ENCODE results near the gene SLC6A13. TPM values are rescaled to one million over a fixed set of nuclear protein-coding genes. Genes with fewer than 3 reads are reported as not detected.

SLC6A13 gene
- total RNA-seq, 2 experiments from 2014 or later, result 0.09 TPM; not detected in 1

DNA sequence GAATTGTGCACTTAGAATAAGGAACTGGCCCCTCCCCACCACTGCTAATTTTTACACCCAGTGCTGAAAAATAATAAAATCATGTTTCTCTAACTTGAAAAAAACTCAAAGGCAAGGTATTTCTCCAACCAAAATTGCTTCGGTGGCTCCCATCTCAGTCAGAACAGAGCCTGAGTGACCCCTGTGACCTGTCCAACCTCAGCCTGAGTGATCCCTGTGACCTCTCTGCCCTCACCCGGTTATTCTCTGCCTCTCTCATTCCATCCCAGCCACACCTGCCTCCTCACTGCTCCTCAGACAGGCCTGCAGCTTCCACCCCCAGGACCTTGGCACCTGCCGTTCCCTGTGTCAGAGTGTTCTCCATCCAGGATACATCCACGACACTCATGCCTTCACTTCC is 53.8 kb downstream of the SLC6A13 start:
- TF ChIP-seq CTCF (conservative IDR thresholded peaks at IDR 0.05; ENCODE audit: low read length) (no peak), EZH2phosphoT487 (IDR thresholded peaks at IDR 0.05; ENCODE audit: borderline replicate concordance, low read depth, low read length) (no peak)
- CTCF ChIA-PET (ENCODE audit: unreplicated experiment), result no interaction called here

DNA sequence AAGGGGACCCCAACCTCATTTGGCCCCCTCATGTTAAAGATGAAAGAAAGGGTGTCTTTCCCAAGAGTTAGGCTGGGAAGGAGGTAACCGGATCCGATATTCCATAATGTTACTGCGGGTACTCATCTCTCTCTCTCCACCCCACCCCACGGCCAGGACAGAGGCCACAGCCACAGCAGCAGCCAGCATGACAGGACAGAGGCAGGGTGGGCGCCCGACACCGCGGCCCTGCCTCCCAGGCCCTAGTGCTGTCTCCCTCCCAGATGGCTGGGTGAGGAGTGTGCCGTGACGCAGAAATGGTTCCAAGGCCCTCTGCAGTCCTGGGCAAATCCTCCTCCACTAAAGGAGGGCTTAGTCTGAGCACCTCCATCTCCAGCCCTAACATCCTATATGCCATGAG is 54.8 kb downstream of the SLC6A13 start:
- ChIA-PET POLR2A (no interaction called here), CTCF (ENCODE audit: unreplicated experiment) (no interaction called here)
- Histone ChIP-seq H3K36me3 (ENCODE audit: insufficient read depth, low read length) (no peaks in the 10 kb centered on the region), H3K4me2 (ENCODE audit: low read length) (no peak overlapping the region), H3K9me2 (ENCODE audit: insufficient read depth, low read length) (no peaks in the 10 kb centered on the region), H3K9me3 (ENCODE audit: low read length) (no peaks in the 10 kb centered on the region), H3K79me2 (ENCODE audit: insufficient read depth, low read depth, low read length) (no peaks in the 10 kb centered on the region), H2AFZ (ENCODE audit: low read length) (no peak overlapping the region), H4K20me1 (ENCODE audit: insufficient read depth, low read length) (no peaks in the 10 kb centered on the region), H3K27ac (ENCODE audit: low read depth, low read length, poor library complexity, severe bottlenecking) (no peak overlapping the region), H3K4me1 (ENCODE audit: insufficient read depth, low read length, poor library complexity, severe bottlenecking) (no peaks in the 10 kb centered on the region), H3K4me3 (ENCODE audit: low read depth, low read length, poor library complexity, severe bottlenecking) (no peak overlapping the region)
- TF ChIP-seq CTCF (conservative IDR thresholded peaks at IDR 0.05; ENCODE audit: low read length) (no peak), EZH2phosphoT487 (IDR thresholded peaks at IDR 0.05; ENCODE audit: borderline replicate concordance, low read depth, low read length) (no peak)
- BruUV-seq (replicated peaks), result no TSS peak
- intact Hi-C loops (cut with micrococcal nuclease; ENCODE audit: unreplicated experiment), result no loop called here
- no peak for DNase-seq (ENCODE audit: low spot score)

More for the DNA sequence above, 53.8 kb downstream of the SLC6A13 start:
- Histone ChIP-seq H2AFZ (ENCODE audit: low read length) (no peak overlapping the region), H3K9me3 (ENCODE audit: low read length) (no peaks in the 10 kb centered on the region), H3K79me2 (ENCODE audit: insufficient read depth, low read depth, low read length) (no peaks in the 10 kb centered on the region), H3K4me3 (ENCODE audit: low read depth, low read length, poor library complexity, severe bottlenecking) (no peak overlapping the region), H3K36me3 (ENCODE audit: insufficient read depth, low read length) (no peaks in the 10 kb centered on the region), H3K27ac (ENCODE audit: low read depth, low read length, poor library complexity, severe bottlenecking) (no peak overlapping the region), H3K9me2 (ENCODE audit: insufficient read depth, low read length) (no peaks in the 10 kb centered on the region), H4K20me1 (ENCODE audit: insufficient read depth, low read length) (no peaks in the 10 kb centered on the region), H3K4me1 (ENCODE audit: insufficient read depth, low read length, poor library complexity, severe bottlenecking) (no peaks in the 10 kb centered on the region), H3K4me2 (ENCODE audit: low read length) (no peak overlapping the region)
- intact Hi-C loops (cut with micrococcal nuclease; ENCODE audit: unreplicated experiment), result no loop called here
- BruUV-seq (replicated peaks), result no TSS peak
- no peak for DNase-seq (ENCODE audit: low spot score)
- POLR2A ChIA-PET, result no interaction called here

- Histone ChIP-seq H3K36me3 (ENCODE audit: insufficient read depth, low read length) (no peaks in the 10 kb centered on the region), H3K9me2 (ENCODE audit: insufficient read depth, low read length) (no peaks in the 10 kb centered on the region), H2AFZ (ENCODE audit: low read length) (no peak overlapping the region), H3K27ac (ENCODE audit: low read depth, low read length, poor library complexity, severe bottlenecking) (no peak overlapping the region), H4K20me1 (ENCODE audit: insufficient read depth, low read length) (no peaks in the 10 kb centered on the region), H3K9me3 (ENCODE audit: low read length) (no peaks in the 10 kb centered on the region), H3K4me2 (ENCODE audit: low read length) (no peak overlapping the region), H3K79me2 (ENCODE audit: insufficient read depth, low read depth, low read length) (no peaks in the 10 kb centered on the region), H3K4me3 (ENCODE audit: low read depth, low read length, poor library complexity, severe bottlenecking) (no peak overlapping the region), H3K4me1 (ENCODE audit: insufficient read depth, low read length, poor library complexity, severe bottlenecking) (no peaks in the 10 kb centered on the region)
- no TSS peak for BruUV-seq (replicated peaks)
- TF ChIP-seq EZH2phosphoT487 (IDR thresholded peaks at IDR 0.05; ENCODE audit: borderline replicate concordance, low read depth, low read length) (no peak), CTCF (conservative IDR thresholded peaks at IDR 0.05; ENCODE audit: low read length) (no peak)
- ChIA-PET CTCF (ENCODE audit: unreplicated experiment) (no interaction called here), POLR2A (no interaction called here)
- no peak for DNase-seq (ENCODE audit: low spot score)
- intact Hi-C loops (cut with micrococcal nuclease; ENCODE audit: unreplicated experiment), result no loop called here
Measured at GRCh38 chr12:206746-207440, 55.7 kb downstream of the SLC6A13 start.

Data from OCI-LY7 (cell line).